Hepatic stellate cell (primary cell): ENCODE data around the gene ATP2B1.

Experiments used
- DNase-seq: peaks from one replicate; pipeline ENCODE4 v3.0.0; 2011; ENCODE audit warnings: low spot score

ATP2B1 gene

DNA sequence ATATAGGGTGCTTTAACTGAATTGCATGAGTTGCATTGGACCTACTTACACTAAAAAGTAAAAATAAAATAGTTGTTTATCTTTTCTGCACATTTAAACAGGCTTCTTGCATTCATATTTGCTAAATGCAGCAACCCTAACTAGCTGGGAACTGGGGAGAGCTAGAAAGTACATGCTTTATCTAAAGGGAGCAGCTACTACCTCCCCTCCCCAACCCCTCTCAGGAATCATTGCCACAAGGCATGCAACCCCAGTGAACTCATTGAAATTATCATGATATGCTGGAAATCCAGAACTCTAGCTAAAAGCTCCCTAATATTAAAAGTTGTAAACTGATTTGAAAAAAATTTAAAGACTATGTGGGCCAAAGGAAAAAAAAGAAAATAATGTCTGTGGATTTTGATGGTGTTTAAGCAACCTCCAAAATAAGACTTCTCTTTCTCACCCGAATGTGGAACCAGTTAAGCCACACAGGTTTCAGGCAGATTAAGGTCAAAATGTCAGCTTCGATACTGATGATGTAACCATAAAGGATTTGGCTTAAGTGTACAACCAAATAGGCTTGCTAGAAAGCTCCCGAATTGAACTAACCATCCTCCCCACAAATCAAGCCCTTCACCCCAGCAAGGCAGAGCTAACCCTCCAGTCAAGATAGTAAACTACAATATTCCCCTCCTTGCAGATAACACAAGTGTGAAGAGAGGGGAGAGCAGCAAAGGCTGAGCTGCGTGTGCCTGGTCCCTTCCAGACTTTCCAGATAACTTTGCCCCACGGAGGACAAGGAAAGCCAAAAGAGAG lies 169.0 kb downstream of the ATP2B1 start:
- DNase-seq, result no peak

- no peak for DNase-seq
Observed at GRCh38 chr12:89538897-89539296, 169.7 kb downstream of the ATP2B1 start.
